Adrenal gland (tissue), 12 donors: ENCODE results near the gene NIPBL. TPM values are rescaled to one million over a fixed set of nuclear protein-coding genes. Genes with fewer than 3 reads are reported as not detected.
A peak's percentile ranks its signal among the peaks of the same experiment; 100 is the strongest.

Experiments
- DNase-seq, 7 donors: peaks; one replicate each; pipeline ENCODE4 v3.0.0-alpha.2; 2019 to 2020
- H3K27ac ChIP-seq, 5 donors: fragments of 200-600 bp; sonication (generic) in 4 of 5; 1 replicate in 3 of 5; 2 replicates in 2 of 5; pipeline versions ENCODE4 v1.5.1 to v1.8.0; 2016 to 2020; ENCODE audit warnings: mild to moderate bottlenecking in 1 of 5
- H3K27me3 ChIP-seq: fragments of 200-600 bp; 2 replicates; pipeline ENCODE4 v1.8.0; 2021
- H3K36me3 ChIP-seq, 2 donors: fragments of 200-600 bp; replicated peaks in 1 of 2; 1 replicate in 1 of 2; 2 replicates in 1 of 2; pipeline versions ENCODE4 v1.5.1 to v1.8.0; 2018 to 2022
- H3K4me1 ChIP-seq, 2 donors: fragments of 200-600 bp; replicated peaks in 1 of 2; 1 replicate in 1 of 2; 2 replicates in 1 of 2; pipeline versions ENCODE4 v1.5.1 to v1.8.0; 2018 to 2021
- H3K4me3 ChIP-seq, 4 donors: fragments of 200-600 bp; sonication (generic) in 3 of 4; one replicate each; pipeline ENCODE4 v1.5.1; 2016 to 2018
- H3K9me3 ChIP-seq, 3 donors: fragments of 200-600 bp; sonication (generic) in 1 of 3; replicated peaks in 1 of 3; 1 replicate in 2 of 3; 2 replicates in 1 of 3; pipeline versions ENCODE4 v1.5.1 to v1.8.0; 2016 to 2021
- POLR2A ChIP-seq, 2 donors: fragments of 450-650 bp; IDR thresholded peaks; one replicate each; pipeline ENCODE4 v1.6.1; 2017; ENCODE audit warnings: antibody characterized with exemption in 2 of 2, mild to moderate bottlenecking in 2 of 2, moderate library complexity in 1 of 2
- WGBS, 4 donors: extraction: QIAGEN DNeasy Blood & Tissue Kit in 2 of 4; methylation state at CpG; one replicate each; pipeline versions ENCODE4 v1.1.5 to v1.1.7; 2013 to 2017; 5-methylcytosine and 5-hydroxymethylcytosine counted together
- intact Hi-C, 2 donors: fragments of 100-400 bp; cut with DNase I; formaldehyde crosslinking; loops; one replicate each; pipeline versions ENCODE4 v1.14.1 to v1.15.0; 2022 to 2023
- polyA plus RNA-seq, 3 donors: library from polyadenylated mRNA; stranded (reverse); fragments of 200-250 nt in 2 of 3; fragments of 350-450 nt in 1 of 3; fragmentation: Illumina TruSeq in 1 of 3; extraction: RNeasy Lipid Tissue Mini Kit (QIAGEN cat#74804) in 1 of 3; gene quantifications; one replicate each; pipeline ENCODE4 v1.2.3, GENCODE V29; 2013 to 2014
- total RNA-seq, 9 donors: library from RNA; depleted of rRNA in 4 of 9; stranded (reverse); fragments of >200 nt in 4 of 9; fragments of 120-200 nt in 1 of 9; fragmentation: NEBNext Ultra II Directional in 1 of 9; extraction: Animal tissue kit (Norgen Biotek cat#: 25700) in 1 of 9; gene quantifications; one replicate each; pipeline versions ENCODE4 v1.1.0 to v1.2.4, GENCODE V29; 2013 to 2023
- TF ChIP-seq, protein P1 (sequence below), 6 experiments: fragments of 450-650 bp in 4 of 6; fragments of 200-600 bp in 2 of 6; sonication (generic) in 1 of 6; IDR thresholded peaks; 1 replicate in 5 of 6; 2 replicates in 1 of 6; pipeline versions ENCODE4 v1.5.1 to v1.8.0; 2016 to 2021; ENCODE audit warnings: antibody characterized with exemption in 6 of 6, mild to moderate bottlenecking in 2 of 6, moderate library complexity in 1 of 6
- donor health status: healthy with polysubstance abuse.
- donor health status: Bipolar disorder and iron deficiency.
- donor health status: DM: yes; HTN: yes; CAD: no.
- donor health status: DM: no; HTN: no; CAD: no.
- donor health status: DM: no; HTN: no; CAD: no.
- donor health status: DM: yes; HTN: yes; CAD: no.

The NIPBL gene
- total and polyA plus RNA-seq, 12 donors: 15.7 to 54.5 (median 41.9) TPM

GRCh38 chr5:37064442-37064841, 187.9 kb downstream of the NIPBL start:
- no peaks in the 10 kb centered on the region for H3K4me1 ChIP-seq
- intact Hi-C loops: no loop called here
- WGBS, 4 donors: 93 to 96% (median 94%) methylated on average over 9 of the region's 9 CpGs
- H3K9me3 ChIP-seq: no peaks in the 10 kb centered on the region
- H3K36me3 ChIP-seq: peaks cover 0 to 27% of the 10 kb centered on the region in 2 donors
- no peaks in the 10 kb centered on the region for H3K27me3 ChIP-seq
- H3K27ac ChIP-seq: no peak overlapping the region
- no peak for TF ChIP-seq POLR2A (IDR thresholded peaks at IDR 0.05)
- TF ChIP-seq, protein P1, sequence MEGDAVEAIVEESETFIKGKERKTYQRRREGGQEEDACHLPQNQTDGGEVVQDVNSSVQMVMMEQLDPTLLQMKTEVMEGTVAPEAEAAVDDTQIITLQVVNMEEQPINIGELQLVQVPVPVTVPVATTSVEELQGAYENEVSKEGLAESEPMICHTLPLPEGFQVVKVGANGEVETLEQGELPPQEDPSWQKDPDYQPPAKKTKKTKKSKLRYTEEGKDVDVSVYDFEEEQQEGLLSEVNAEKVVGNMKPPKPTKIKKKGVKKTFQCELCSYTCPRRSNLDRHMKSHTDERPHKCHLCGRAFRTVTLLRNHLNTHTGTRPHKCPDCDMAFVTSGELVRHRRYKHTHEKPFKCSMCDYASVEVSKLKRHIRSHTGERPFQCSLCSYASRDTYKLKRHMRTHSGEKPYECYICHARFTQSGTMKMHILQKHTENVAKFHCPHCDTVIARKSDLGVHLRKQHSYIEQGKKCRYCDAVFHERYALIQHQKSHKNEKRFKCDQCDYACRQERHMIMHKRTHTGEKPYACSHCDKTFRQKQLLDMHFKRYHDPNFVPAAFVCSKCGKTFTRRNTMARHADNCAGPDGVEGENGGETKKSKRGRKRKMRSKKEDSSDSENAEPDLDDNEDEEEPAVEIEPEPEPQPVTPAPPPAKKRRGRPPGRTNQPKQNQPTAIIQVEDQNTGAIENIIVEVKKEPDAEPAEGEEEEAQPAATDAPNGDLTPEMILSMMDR (IDR thresholded peaks at IDR 0.05): no peak
- no peak for DNase-seq
- H3K4me3 ChIP-seq: no peak overlapping the region

- intact Hi-C loops: no loop called here
- no peak for DNase-seq
- Histone ChIP-seq H3K4me1 (no peaks in the 10 kb centered on the region), H3K4me3 (no peak overlapping the region), H3K36me3 (no peaks in the 10 kb centered on the region), H3K27me3 (no peaks in the 10 kb centered on the region), H3K27ac (no peak overlapping the region), H3K9me3 (no peaks in the 10 kb centered on the region)
- TF ChIP-seq, protein P1 (IDR thresholded peaks at IDR 0.05): no peak
- no peak for TF ChIP-seq POLR2A (IDR thresholded peaks at IDR 0.05)
- WGBS, 4 donors: 72 to 84% (median 78%) methylated on average over 1 of the region's 1 CpG
These were observed 194.9 kb downstream of the NIPBL start for GRCh38 chr5:37071487-37071886.

- DNase-seq: peak in 1 of 7 donors; percentile 10
- Histone ChIP-seq H3K9me3 (no peaks in the 10 kb centered on the region), H3K27ac (no peak overlapping the region), H3K36me3 (no peaks in the 10 kb centered on the region), H3K4me3 (no peak overlapping the region), H3K4me1 (no peaks in the 10 kb centered on the region), H3K27me3 (no peaks in the 10 kb centered on the region)
- intact Hi-C loops: no loop called here
- TF ChIP-seq, protein P1 (IDR thresholded peaks at IDR 0.05): no peak
- no peak for TF ChIP-seq POLR2A (IDR thresholded peaks at IDR 0.05)
- 48 to 69% (median 68%) methylated on average over 1 of the region's 1 CpG for WGBS, 4 donors
These were observed 195.5 kb downstream of the NIPBL start for GRCh38 chr5:37071901-37072581.

GRCh38 chr5:37075399-37075950, 198.9 kb downstream of the NIPBL start:
- no peaks in the 10 kb centered on the region for H3K4me1 ChIP-seq
- H3K27me3 ChIP-seq: no peaks in the 10 kb centered on the region
- no peak overlapping the region for H3K4me3 ChIP-seq
- no peaks in the 10 kb centered on the region for H3K36me3 ChIP-seq
- H3K9me3 ChIP-seq: no peaks in the 10 kb centered on the region
- H3K27ac ChIP-seq: no peak overlapping the region
- peak in 1 of 7 donors; percentile 30 for DNase-seq
- intact Hi-C loops: no loop called here
- no peak for TF ChIP-seq POLR2A (IDR thresholded peaks at IDR 0.05)
- TF ChIP-seq, protein P1 (IDR thresholded peaks at IDR 0.05): no peak
- WGBS, 4 donors: 68 to 80% (median 74%) methylated on average over 3 of the region's 3 CpGs
